GM12891 (cell line): ENCODE data around the gene TESK2. TPM values are rescaled to one million over a fixed set of nuclear protein-coding genes. Genes with fewer than 3 reads are reported as not detected.
"Not testable (repeated sequence)": the region's sequence is repeated elsewhere in the genome, so short reads cannot be mapped to it uniquely, and the experiment has no call there.

Source experiments
- DNase-seq: peaks from one replicate; pipeline ENCODE4 v3.0.0; 2011; ENCODE audit warnings: low spot score; ENCODE audit not compliant: insufficient read length
- FAIRE-seq: peaks from 2 replicates; lab custom pipeline; 2011; peaks lifted over from hg19 to GRCh38; lab: Jason Lieb, UNC
- PAX5 ChIP-seq: IDR thresholded peaks from 2 replicates; pipeline ENCODE4 v1.6.1; 2011; ENCODE audit warnings: low read length, moderate library complexity, mild to moderate bottlenecking; ENCODE audit not compliant: insufficient read depth, severe bottlenecking
- POLR2A ChIP-seq: IDR thresholded peaks from 2 replicates; pipeline ENCODE4 v1.6.1; 2011; ENCODE audit warnings: low read depth, low read length, control low read depth
- POLR2AphosphoS5 ChIP-seq: IDR thresholded peaks from 2 replicates; pipeline ENCODE4 v1.6.1; 2011; ENCODE audit warnings: low read depth, low read length, control low read depth
- POU2F2 ChIP-seq: IDR thresholded peaks from 2 replicates; pipeline ENCODE4 v1.6.1; 2011; ENCODE audit warnings: low read depth, mild to moderate bottlenecking, control low read depth, low read length, moderate library complexity
- SPI1 ChIP-seq: IDR thresholded peaks from 2 replicates; pipeline ENCODE4 v1.6.1; 2011; ENCODE audit warnings: low read depth, low read length, control low read depth
- TAF1 ChIP-seq: IDR thresholded peaks from 2 replicates; pipeline ENCODE4 v1.6.1; 2011; ENCODE audit warnings: low read depth, low read length, control low read depth
- polyA plus RNA-seq: library from polyadenylated mRNA; unstranded; fragments of >200 nt; gene quantifications from one replicate; pipeline ENCODE4 v1.2.1, GENCODE V29; 2012; ENCODE audit warnings: low read depth, missing spikeins, inconsistent platforms; ENCODE audit not compliant: missing spikeins

Gene TESK2, protein sequence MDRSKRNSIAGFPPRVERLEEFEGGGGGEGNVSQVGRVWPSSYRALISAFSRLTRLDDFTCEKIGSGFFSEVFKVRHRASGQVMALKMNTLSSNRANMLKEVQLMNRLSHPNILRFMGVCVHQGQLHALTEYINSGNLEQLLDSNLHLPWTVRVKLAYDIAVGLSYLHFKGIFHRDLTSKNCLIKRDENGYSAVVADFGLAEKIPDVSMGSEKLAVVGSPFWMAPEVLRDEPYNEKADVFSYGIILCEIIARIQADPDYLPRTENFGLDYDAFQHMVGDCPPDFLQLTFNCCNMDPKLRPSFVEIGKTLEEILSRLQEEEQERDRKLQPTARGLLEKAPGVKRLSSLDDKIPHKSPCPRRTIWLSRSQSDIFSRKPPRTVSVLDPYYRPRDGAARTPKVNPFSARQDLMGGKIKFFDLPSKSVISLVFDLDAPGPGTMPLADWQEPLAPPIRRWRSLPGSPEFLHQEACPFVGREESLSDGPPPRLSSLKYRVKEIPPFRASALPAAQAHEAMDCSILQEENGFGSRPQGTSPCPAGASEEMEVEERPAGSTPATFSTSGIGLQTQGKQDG
- polyA plus RNA-seq, result 7.6 TPM

- TF ChIP-seq POLR2A (peak; percentile 57; the same call in 1 of the 2 replicates), SPI1 (peak; percentile 73), POLR2AphosphoS5 (no peak), PAX5 (peak; percentile 15), POU2F2 (no peak), TAF1 (peak; percentile 84)
- peak; percentile 99 for FAIRE-seq
- peak; percentile 80 for DNase-seq
Observed at GRCh38 chr1:45490626-45491486, at the start of gene TESK2. Gene TESK2, minus strand, starts transcription at chr1:45491163. Its CDS starts 33,378 bp downstream, at chr1:45457785.

DNA sequence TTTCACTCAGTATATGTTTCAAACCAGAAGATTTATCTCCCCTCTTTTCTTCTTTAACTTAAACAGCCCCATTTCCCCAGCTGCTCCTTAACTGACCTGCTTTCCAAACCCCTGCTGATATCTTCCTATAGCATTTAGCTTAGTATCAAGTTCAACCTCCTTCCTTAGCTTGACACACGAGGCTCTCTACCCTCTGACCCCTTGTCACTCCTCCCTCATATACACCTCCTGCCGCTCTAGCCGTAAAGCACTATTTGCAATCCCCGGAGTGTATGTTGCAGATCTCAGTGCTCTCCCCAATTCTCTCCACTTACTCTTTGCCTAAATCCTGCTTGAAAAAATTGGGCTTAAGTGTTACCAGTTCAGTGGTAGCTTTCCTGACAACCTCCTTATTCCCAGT is 45.9 kb upstream of the TESK2 start:
- FAIRE-seq (no peak), DNase-seq (no peak)
- TF ChIP-seq POLR2AphosphoS5 (no peak), POU2F2 (no peak), POLR2A (no peak), TAF1 (no peak), SPI1 (no peak), PAX5 (no peak)

GRCh38 chr1:45535988-45536766 is 45.2 kb upstream of the TESK2 start:
- FAIRE-seq (no peak), DNase-seq (no peak)
- TF ChIP-seq SPI1, result no peak
- no peak for TF ChIP-seq POLR2A
- no peak for TF ChIP-seq POLR2AphosphoS5

DNA sequence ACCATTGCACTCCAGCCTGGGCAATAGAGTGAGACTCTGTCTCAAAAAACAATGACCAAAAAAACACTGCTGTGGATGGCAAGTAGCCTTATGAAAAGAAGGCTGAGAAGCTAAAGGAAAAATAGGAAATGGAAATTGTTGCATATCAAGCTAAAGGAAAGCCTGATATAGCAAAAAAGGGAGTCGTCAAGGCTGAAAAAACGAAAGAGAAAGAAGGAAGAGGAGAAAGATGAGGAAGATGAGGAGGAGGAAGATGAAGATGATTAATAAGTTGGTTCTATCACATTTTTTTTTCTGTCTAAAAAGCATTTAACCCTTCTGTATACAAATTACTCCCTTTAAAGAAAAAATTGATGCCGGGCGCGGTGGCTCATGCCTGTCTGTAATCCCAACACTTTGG is 40.9 kb upstream of the TESK2 start:
- DNase-seq, result no peak
- no peak for FAIRE-seq
- no peak for TF ChIP-seq POU2F2
- no peak for TF ChIP-seq SPI1
- no peak for TF ChIP-seq PAX5
- no peak for TF ChIP-seq POLR2AphosphoS5
- TF ChIP-seq POLR2A, result no peak
- no peak for TF ChIP-seq TAF1

- no peak for DNase-seq
- TF ChIP-seq TAF1 (no peak), POLR2AphosphoS5 (no peak), SPI1 (no peak), POU2F2 (no peak), PAX5 (no peak), POLR2A (no peak)
- no peak for FAIRE-seq
Observed at GRCh38 chr1:45530632-45531135, 39.7 kb upstream of the TESK2 start.

DNA sequence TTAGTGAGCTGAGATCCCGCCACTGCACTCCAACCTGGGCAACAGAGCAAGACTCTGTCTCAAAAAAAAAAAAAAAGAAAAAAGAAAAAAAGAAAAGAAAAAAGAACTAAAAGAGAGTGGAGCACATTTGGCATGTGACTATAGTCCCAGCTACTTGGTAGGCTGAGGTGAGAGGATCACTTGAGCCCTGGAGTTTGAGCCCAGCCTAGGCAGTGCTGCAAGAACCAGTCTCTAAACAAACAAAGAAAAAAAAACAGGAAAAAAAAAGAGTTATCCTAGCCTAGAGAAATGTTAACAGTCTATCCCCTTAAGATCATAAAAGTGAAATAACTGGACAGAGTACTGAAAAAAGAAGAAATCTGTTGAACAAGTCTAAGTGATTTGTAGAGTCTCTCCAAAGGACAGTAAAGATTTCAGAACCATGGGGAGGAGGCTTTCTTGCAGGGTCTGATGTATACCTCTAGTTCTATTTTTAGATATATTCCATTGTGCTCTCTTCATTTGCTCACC is 35.2 kb upstream of the TESK2 start:
- no peak for TF ChIP-seq POLR2A
- no peak for TF ChIP-seq POLR2AphosphoS5
- no peak for TF ChIP-seq PAX5
- no peak for TF ChIP-seq TAF1
- no peak for TF ChIP-seq POU2F2
- TF ChIP-seq SPI1, result no peak
- DNase-seq (no peak), FAIRE-seq (no peak)

GRCh38 chr1:45523975-45524374 is 33.0 kb upstream of the TESK2 start:
- DNase-seq, FAIRE-seq: not testable (repeated sequence)

GRCh38 chr1:45523516-45523915 is 32.6 kb upstream of the TESK2 start:
- DNase-seq, result not testable (repeated sequence)
- peak; percentile 84 for FAIRE-seq
